Measurements from ENCODE around the gene SPC25.

DNA sequence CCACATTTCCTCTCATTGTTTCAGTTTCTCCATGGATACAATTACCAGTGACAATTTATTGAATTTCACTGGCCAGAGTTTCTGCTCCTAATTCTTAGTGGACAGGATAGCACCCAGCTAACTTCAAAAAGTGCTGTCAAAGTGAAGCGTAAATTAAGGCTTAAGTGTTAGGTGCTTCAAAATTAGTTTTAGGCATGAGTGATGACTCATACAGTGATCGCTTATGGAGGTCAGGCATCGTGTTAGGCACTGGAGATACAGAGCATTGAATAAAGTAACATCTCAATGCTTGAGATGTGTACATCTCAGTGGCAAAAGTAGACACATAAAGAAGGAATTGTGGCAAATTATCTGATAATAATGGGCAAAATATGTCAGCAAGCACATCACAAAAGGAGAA lies 47.0 kb downstream of the SPC25 start:
- TF ChIP-seq REST (IDR thresholded peaks at IDR 0.05; ENCODE audit: low read depth) (no peak), POLR2A (IDR thresholded peaks at IDR 0.05; ENCODE audit: borderline replicate concordance, extremely low read depth, insufficient read depth, insufficient read length) (no peak), CEBPB (IDR thresholded peaks at IDR 0.05; ENCODE audit: low read depth) (no peak), MAX (IDR thresholded peaks at IDR 0.05) (no peak), JUND (IDR thresholded peaks at IDR 0.05) (no peak), SRF (IDR thresholded peaks at IDR 0.05; ENCODE audit: low read depth) (no peak)
- TF ChIP-seq, protein P1, sequence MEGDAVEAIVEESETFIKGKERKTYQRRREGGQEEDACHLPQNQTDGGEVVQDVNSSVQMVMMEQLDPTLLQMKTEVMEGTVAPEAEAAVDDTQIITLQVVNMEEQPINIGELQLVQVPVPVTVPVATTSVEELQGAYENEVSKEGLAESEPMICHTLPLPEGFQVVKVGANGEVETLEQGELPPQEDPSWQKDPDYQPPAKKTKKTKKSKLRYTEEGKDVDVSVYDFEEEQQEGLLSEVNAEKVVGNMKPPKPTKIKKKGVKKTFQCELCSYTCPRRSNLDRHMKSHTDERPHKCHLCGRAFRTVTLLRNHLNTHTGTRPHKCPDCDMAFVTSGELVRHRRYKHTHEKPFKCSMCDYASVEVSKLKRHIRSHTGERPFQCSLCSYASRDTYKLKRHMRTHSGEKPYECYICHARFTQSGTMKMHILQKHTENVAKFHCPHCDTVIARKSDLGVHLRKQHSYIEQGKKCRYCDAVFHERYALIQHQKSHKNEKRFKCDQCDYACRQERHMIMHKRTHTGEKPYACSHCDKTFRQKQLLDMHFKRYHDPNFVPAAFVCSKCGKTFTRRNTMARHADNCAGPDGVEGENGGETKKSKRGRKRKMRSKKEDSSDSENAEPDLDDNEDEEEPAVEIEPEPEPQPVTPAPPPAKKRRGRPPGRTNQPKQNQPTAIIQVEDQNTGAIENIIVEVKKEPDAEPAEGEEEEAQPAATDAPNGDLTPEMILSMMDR (IDR thresholded peaks at IDR 0.05 in 2 of 3, conservative IDR thresholded peaks at IDR 0.05 in 1 of 3; ENCODE audit: borderline replicate concordance in 1 of 3, insufficient read depth in 1 of 3, low read depth in 2 of 3, low read length in 2 of 3), result no peak

Measured in HCT116 (cell line).